Peyer's patch (tissue), 4 donors: ENCODE data around the gene PPP6C.

Experiments used
- CTCF ChIP-seq, 6 experiments: fragments of 450-650 bp in 4 of 6; fragments of 200-600 bp in 2 of 6; sonication (generic) in 1 of 6; IDR thresholded peaks; one replicate each; pipeline ENCODE4 v1.5.1; 2017 to 2019; ENCODE audit warnings: antibody characterized with exemption in 6 of 6, mild to moderate bottlenecking in 3 of 6, moderate library complexity in 1 of 6
- POLR2A ChIP-seq, 2 donors: fragments of 450-650 bp; IDR thresholded peaks; one replicate each; pipeline ENCODE4 v1.5.1; 2017; ENCODE audit warnings: antibody characterized with exemption in 2 of 2, mild to moderate bottlenecking in 2 of 2, moderate library complexity in 2 of 2

DNA sequence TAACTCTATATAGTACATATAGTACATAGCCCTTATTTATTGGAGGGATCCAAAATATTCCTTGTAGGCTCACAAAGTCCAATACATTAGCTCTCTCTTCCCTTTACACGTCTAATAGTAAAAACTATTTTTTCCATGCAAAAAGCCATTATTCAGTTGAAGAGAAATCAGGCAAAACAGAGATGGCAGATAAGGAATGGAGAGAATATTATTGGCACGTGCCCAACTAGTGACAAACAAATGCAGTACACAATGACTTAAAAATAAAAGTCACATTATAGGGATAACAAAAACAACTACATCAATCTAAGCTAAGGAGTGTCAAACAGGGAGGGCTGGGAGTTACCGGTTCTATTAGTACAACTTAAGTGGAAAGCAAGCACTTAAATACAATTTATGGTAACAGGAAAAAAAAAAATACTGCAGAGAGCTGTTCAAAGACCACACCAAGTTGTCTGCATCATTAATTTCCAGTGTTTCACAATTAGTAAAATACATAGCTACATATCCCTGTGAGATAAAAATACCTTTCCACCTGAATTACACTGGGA is 42.1 kb downstream of the PPP6C start:
- TF ChIP-seq CTCF (IDR thresholded peaks at IDR 0.05) (no peak), POLR2A (IDR thresholded peaks at IDR 0.05) (no peak)
